Measurements from ENCODE around the gene NEU3.

DNA sequence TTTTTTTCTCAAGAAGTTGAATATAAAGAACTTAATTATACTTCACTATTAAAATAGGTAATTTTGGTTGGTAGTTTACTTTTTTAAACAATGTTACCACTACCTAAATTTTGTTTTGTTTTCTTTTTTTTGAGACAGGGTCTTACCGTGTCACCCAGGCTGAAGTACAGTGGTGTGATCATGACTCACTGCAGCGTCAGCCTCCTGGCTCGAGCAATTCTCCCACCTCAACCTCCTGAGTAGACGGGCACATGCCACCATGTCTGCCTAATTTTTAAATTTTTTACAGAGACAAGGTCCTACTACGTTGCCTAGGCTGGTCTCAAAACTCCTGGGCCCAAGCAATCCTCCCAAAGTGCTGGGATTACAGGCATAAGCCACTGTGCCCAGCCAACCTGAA is 22.1 kb upstream of the NEU3 start:
- TF ChIP-seq CTCF (IDR thresholded peaks at IDR 0.05) (no peak), ZBTB43 (CRISPR knock-in tag; IDR thresholded peaks at IDR 0.05) (no peak), HMGXB4 (CRISPR knock-in tag; IDR thresholded peaks at IDR 0.05) (no peak)

Data from WTC11 (cell line).